Measurements from ENCODE around the gene TNFAIP3.

GRCh38 chr6:137874204-137875057 lies 7.4 kb downstream of the TNFAIP3 start:
- TF ChIP-seq CTCF (IDR thresholded peaks at IDR 0.05; ENCODE audit: borderline replicate concordance, extremely low read depth, low read length, poor library complexity, severe bottlenecking): no peak
- no peak for TF ChIP-seq EZH2 (IDR thresholded peaks at IDR 0.05; ENCODE audit: borderline replicate concordance, low read depth, low read length, severe bottlenecking)
